Measurements from ENCODE around the gene CC2D1B.

DNA sequence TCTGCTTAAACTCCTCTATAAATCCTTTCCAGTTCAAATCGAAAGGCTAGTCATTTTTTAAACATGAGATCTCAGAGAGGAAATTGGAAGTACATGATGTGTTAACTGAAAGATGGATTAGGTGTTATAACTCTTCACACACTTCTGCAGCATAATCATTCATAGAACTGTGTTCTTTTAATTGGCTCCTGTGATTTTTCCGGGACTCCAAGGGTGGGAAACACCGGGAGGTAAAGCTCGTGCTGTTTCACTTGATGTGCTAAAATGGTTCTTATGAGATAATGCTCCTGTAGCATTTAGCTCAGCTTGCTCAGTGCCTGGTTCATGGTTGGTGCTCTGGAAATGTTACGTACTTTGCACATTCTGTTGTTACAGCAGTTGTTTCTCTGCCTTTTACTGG lies 40.2 kb downstream of the CC2D1B start:
- TF ChIP-seq EZH2 (IDR thresholded peaks at IDR 0.05) (no peak), CTCF (IDR thresholded peaks at IDR 0.05) (no peak)
